Endothelial cell of umbilical vein (primary cell): Measurements from ENCODE around the gene SKI. TPM values are rescaled to one million over a fixed set of nuclear protein-coding genes. Genes with fewer than 3 reads are reported as not detected.

ENCODE experiments used
- BruUV-seq: library from RNA; stranded (reverse); fragments of 400-500 nt; replicated peaks from 2 replicates; lab custom pipeline; 2021; lab: Mats Ljungman, UMichigan
- CTCF ChIA-PET: fragments of 300-600, 350-600 bp; sonication (Branson Sonifier 250); formaldehyde crosslinking; loops from one replicate; lab custom pipeline; 2021; ENCODE audit warnings: antibody characterized with exemption, inconsistent platforms; lab: Charles Lee
- POLR2A ChIA-PET: fragments of 300-600, 350-600 bp; sonication (Branson Sonifier 250); formaldehyde crosslinking; loops from one replicate; lab custom pipeline; 2021; ENCODE audit warnings: antibody characterized with exemption, inconsistent platforms; lab: Charles Lee
- DNase-seq: peaks from one replicate; pipeline ENCODE4 v3.0.0-alpha.2; 2011; ENCODE audit warnings: low read depth, low spot score
- FAIRE-seq: peaks from 2 replicates; lab custom pipeline; 2011; peaks lifted over from hg19 to GRCh38; lab: Jason Lieb, UNC
- H2AFZ ChIP-seq: 2 replicates; pipeline ENCODE4 v1.6.0; 2012; ENCODE audit warnings: low read depth, low read length, control low read depth, inconsistent platforms
- H3K27ac ChIP-seq: 2 replicates; pipeline ENCODE4 v1.5.1; 2011; ENCODE audit warnings: low read depth, mild to moderate bottlenecking, control low read depth, low read length, moderate library complexity; ENCODE audit not compliant: insufficient read depth
- H3K27me3 ChIP-seq, 2 experiments: 2 replicates each; pipeline versions ENCODE4 v1.6.0 to v1.6.1; 2011; ENCODE audit warnings: low read length in 2 of 2, mixed read lengths in 1 of 2; ENCODE audit not compliant: control insufficient read depth in 2 of 2, insufficient read depth in 2 of 2
- H3K36me3 ChIP-seq, 2 experiments: 2 replicates in 1 of 2; 3 replicates in 1 of 2; pipeline ENCODE4 v1.5.1; 2011; ENCODE audit warnings: low read length in 2 of 2, mild to moderate bottlenecking in 1 of 2, moderate library complexity in 1 of 2; ENCODE audit not compliant: control insufficient read depth in 2 of 2, insufficient read depth in 2 of 2; ENCODE audit errors: extremely low read depth in 1 of 2
- H3K4me1 ChIP-seq: 3 replicates; pipeline ENCODE4 v1.5.1; 2011; ENCODE audit warnings: mild to moderate bottlenecking, low read length; ENCODE audit not compliant: control insufficient read depth, insufficient read depth; ENCODE audit errors: extremely low read depth
- H3K4me2 ChIP-seq: 2 replicates; pipeline ENCODE4 v1.6.1; 2011; ENCODE audit warnings: low read length, control low read depth, mixed read lengths; ENCODE audit not compliant: insufficient read depth
- H3K4me3 ChIP-seq, 3 experiments: fragments of 200-600 bp in 1 of 3; sonication (generic), shearing (Covaris generic) in 1 of 3; replicated peaks in 1 of 3; 2 replicates each; pipeline ENCODE4 v1.5.1; 2011 to 2016; ENCODE audit warnings: control low read depth in 3 of 3, low read length in 3 of 3, mild to moderate bottlenecking in 2 of 3, inconsistent platforms in 1 of 3, low read depth in 1 of 3, moderate library complexity in 1 of 3; ENCODE audit not compliant: insufficient read depth in 1 of 3
- H3K79me2 ChIP-seq: 2 replicates; pipeline ENCODE4 v1.6.0; 2012; ENCODE audit warnings: low read length, inconsistent platforms; ENCODE audit not compliant: control insufficient read depth, insufficient read depth
- H3K9ac ChIP-seq: replicated peaks from 2 replicates; pipeline ENCODE3; 2011; ENCODE audit warnings: low read length, control low read depth; ENCODE audit not compliant: insufficient read depth; ENCODE audit errors: extremely low read depth
- H3K9me1 ChIP-seq: replicated peaks from 3 replicates; pipeline ENCODE4 v1.6.0; 2011; ENCODE audit warnings: mild to moderate bottlenecking, low read length; ENCODE audit not compliant: control insufficient read depth, insufficient read depth; ENCODE audit errors: extremely low read depth
- H3K9me3 ChIP-seq: replicated peaks from 2 replicates; pipeline ENCODE4 v1.5.1; 2012; ENCODE audit warnings: low read length, inconsistent platforms; ENCODE audit not compliant: control insufficient read depth, insufficient read depth
- H4K20me1 ChIP-seq: replicated peaks from 2 replicates; pipeline ENCODE3; 2011; ENCODE audit warnings: mild to moderate bottlenecking, low read length; ENCODE audit not compliant: control insufficient read depth, insufficient read depth; ENCODE audit errors: extremely low read depth
- EZH2 ChIP-seq: IDR thresholded peaks from 2 replicates; pipeline ENCODE4 v1.6.1; 2012; ENCODE audit warnings: borderline replicate concordance, low read depth, mild to moderate bottlenecking, moderate library complexity, low read length, inconsistent platforms; ENCODE audit not compliant: severe bottlenecking
- FOS ChIP-seq: IDR thresholded peaks from 2 replicates; pipeline ENCODE4 v1.6.1; 2011; ENCODE audit warnings: mild to moderate bottlenecking, low read length, moderate library complexity, borderline replicate concordance; ENCODE audit not compliant: insufficient read depth
- GATA2 ChIP-seq: IDR thresholded peaks from 2 replicates; pipeline ENCODE4 v1.7.0; 2011; ENCODE audit warnings: low read depth, mild to moderate bottlenecking, moderate library complexity, mixed read lengths, low read length; ENCODE audit not compliant: insufficient read length, insufficient read depth
- JUN ChIP-seq: IDR thresholded peaks from 2 replicates; pipeline ENCODE4 v1.6.1; 2011; ENCODE audit warnings: borderline replicate concordance, low read depth; ENCODE audit not compliant: insufficient read length, insufficient read depth
- MYC ChIP-seq: IDR thresholded peaks from one replicate; pipeline ENCODE4 v1.6.1; 2011; ENCODE audit warnings: mild to moderate bottlenecking, low read depth, low read length
- POLR2A ChIP-seq: IDR thresholded peaks from 2 replicates; pipeline ENCODE4 v1.6.1; 2012; ENCODE audit warnings: low read depth, mild to moderate bottlenecking, control low read depth, low read length
- POLR2AphosphoS5 ChIP-seq: IDR thresholded peaks from 2 replicates; pipeline ENCODE4 v1.6.1; 2012; ENCODE audit warnings: low read depth, mild to moderate bottlenecking, control low read depth, low read length, moderate library complexity; ENCODE audit not compliant: insufficient read depth
- dilution Hi-C: fragments of 300-500 bp; cut with MboI; formaldehyde crosslinking; loops from one replicate; pipeline ENCODE4 v1.15.0; 2019; ENCODE audit warnings: low sequenced_read_pairs; ENCODE audit not compliant: extremely low pct_ligation_motif_present
- intact Hi-C: fragments of 100-400 bp; cut with micrococcal nuclease; formaldehyde crosslinking; loops from one replicate; pipeline ENCODE4 v1.10.0; 2022
- polyA plus RNA-seq, 4 experiments: library from polyadenylated mRNA; depleted of rRNA in 3 of 4; stranded (reverse) in 3 of 4; unstranded in 1 of 4; fragments of >200 nt; gene quantifications; 2 replicates each; pipeline versions ENCODE4 v1.2.1 to v1.2.3, GENCODE V29; 2011 to 2012; ENCODE audit warnings: missing spikeins in 1 of 4
- total RNA-seq: library from RNA; stranded (reverse); gene quantifications from 2 replicates; pipeline ENCODE4 v1.2.3, GENCODE V29; 2021
- TF ChIP-seq, protein P1 (sequence below), 2 donors: IDR thresholded peaks; 1 replicate in 1 of 2; 2 replicates in 1 of 2; pipeline ENCODE4 v1.5.1; 2011; ENCODE audit warnings: low read length in 2 of 2, mild to moderate bottlenecking in 2 of 2, moderate library complexity in 2 of 2, control low read depth in 1 of 2, inconsistent platforms in 1 of 2, low read depth in 1 of 2; ENCODE audit not compliant: insufficient read depth in 1 of 2; ENCODE audit errors: extremely low read depth in 1 of 2
- TF ChIP-seq, protein P2 (sequence below): IDR thresholded peaks from 2 replicates; pipeline ENCODE4 v1.6.1; 2011; ENCODE audit not compliant: insufficient read depth, insufficient read length

SKI gene
- total and polyA plus RNA-seq, 2 donors (not counting 3 experiments of a cell fraction or from before 2014, with no cell fraction given) = 11.6 to 80.3 TPM

DNA sequence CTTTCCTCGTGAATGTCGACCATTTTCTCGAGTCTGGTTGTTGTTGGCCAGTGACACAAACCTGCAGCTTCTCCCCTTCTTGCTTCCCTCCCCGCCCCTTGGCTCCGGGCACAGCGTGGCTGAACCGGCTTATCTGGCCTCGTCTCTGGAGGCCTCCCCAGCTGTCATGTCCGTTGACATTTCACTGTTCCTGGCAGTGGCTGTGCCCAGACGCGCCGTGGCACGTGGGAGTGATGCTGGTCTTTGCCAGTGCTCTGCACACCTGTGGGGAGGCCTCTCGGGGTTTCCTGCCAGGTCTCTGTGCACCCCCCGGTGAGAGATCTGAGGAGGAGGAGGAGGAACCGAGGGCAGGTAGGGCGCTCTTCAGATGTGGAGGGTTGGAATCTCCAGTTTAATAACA, 23.7 kb downstream of the SKI start:
- H3K9ac ChIP-seq = no peak overlapping the region
- no peak overlapping the region for H2AFZ ChIP-seq
- H3K27me3 ChIP-seq = no peaks in the 10 kb centered on the region
- peaks cover 0 to 5% of the 10 kb centered on the region in 2 experiments for H3K36me3 ChIP-seq
- DNase-seq (no peak), FAIRE-seq (no peak)
- no peak overlapping the region for H3K4me2 ChIP-seq
- H3K4me3 ChIP-seq = no peak overlapping the region
- H4K20me1 ChIP-seq = no peaks in the 10 kb centered on the region
- BruUV-seq = no TSS peak
- H3K9me3 ChIP-seq = peaks cover 9% of the 10 kb centered on the region
- intact Hi-C loops = no loop called here
- POLR2A ChIA-PET = no interaction called here
- no peaks in the 10 kb centered on the region for H3K9me1 ChIP-seq
- dilution Hi-C loops = no loop called here
- CTCF ChIA-PET = interaction anchor here (0.8 kb wide), 1 partner anchor 63 kb away, joined by 3 read pairs; no protein-coding TSS in a partner anchor
- peaks cover 91% of the 10 kb centered on the region for H3K79me2 ChIP-seq
- H3K27ac ChIP-seq = no peak overlapping the region
- TF ChIP-seq GATA2 = no peak
- no peak for TF ChIP-seq POLR2A
- TF ChIP-seq MYC = no peak
- TF ChIP-seq, protein P1, sequence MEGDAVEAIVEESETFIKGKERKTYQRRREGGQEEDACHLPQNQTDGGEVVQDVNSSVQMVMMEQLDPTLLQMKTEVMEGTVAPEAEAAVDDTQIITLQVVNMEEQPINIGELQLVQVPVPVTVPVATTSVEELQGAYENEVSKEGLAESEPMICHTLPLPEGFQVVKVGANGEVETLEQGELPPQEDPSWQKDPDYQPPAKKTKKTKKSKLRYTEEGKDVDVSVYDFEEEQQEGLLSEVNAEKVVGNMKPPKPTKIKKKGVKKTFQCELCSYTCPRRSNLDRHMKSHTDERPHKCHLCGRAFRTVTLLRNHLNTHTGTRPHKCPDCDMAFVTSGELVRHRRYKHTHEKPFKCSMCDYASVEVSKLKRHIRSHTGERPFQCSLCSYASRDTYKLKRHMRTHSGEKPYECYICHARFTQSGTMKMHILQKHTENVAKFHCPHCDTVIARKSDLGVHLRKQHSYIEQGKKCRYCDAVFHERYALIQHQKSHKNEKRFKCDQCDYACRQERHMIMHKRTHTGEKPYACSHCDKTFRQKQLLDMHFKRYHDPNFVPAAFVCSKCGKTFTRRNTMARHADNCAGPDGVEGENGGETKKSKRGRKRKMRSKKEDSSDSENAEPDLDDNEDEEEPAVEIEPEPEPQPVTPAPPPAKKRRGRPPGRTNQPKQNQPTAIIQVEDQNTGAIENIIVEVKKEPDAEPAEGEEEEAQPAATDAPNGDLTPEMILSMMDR (IDR thresholded peaks at IDR 0.05; ENCODE audit: extremely low read depth in 1 of 2, insufficient read depth in 1 of 2, low read depth in 1 of 2, low read length in 2 of 2) = no peak
- H3K4me1 ChIP-seq = peaks cover 5% of the 10 kb centered on the region

DNA sequence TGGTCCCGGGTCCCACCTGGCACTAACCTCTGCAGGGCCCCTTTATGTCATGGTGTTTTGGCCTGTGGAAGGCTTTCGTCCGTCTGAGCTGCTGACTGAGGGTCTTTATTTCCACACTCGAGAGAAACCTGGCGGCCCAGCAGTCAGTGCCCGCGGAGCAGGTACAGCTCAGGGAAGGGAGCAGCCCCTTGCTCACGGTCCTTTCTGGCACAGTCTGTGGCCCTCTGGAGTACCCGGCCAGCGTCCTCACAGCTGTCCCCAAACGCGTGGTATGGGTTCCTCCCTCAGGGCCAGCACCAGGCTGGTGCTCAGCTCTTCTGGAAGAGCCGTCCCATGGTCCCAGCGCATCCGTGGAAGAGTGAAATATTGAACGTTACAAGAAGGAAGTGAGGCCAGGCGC, 24.3 kb downstream of the SKI start:
- ChIA-PET CTCF (interaction anchor here (0.8 kb wide), 1 partner anchor 63 kb away, joined by 3 read pairs; no protein-coding TSS in a partner anchor), POLR2A (no interaction called here)
- Histone ChIP-seq H3K4me2 (no peak overlapping the region), H3K79me2 (peaks cover 91% of the 10 kb centered on the region), H3K27me3 (no peaks in the 10 kb centered on the region), H3K9me1 (no peaks in the 10 kb centered on the region), H3K27ac (no peak overlapping the region), H3K9ac (no peak overlapping the region), H2AFZ (no peak overlapping the region), H3K36me3 (peaks cover 0 to 5% of the 10 kb centered on the region in 2 experiments), H4K20me1 (no peaks in the 10 kb centered on the region), H3K4me1 (peaks cover 5% of the 10 kb centered on the region), H3K9me3 (peaks cover 9% of the 10 kb centered on the region), H3K4me3 (no peak overlapping the region)
- intact Hi-C loops = no loop called here
- no peak for TF ChIP-seq MYC
- no peak for TF ChIP-seq GATA2
- no peak for TF ChIP-seq JUN
- TF ChIP-seq POLR2A = no peak
- no peak for TF ChIP-seq FOS
- TF ChIP-seq EZH2 = no peak
- TF ChIP-seq, protein P1 (IDR thresholded peaks at IDR 0.05; ENCODE audit: extremely low read depth in 1 of 2, insufficient read depth in 1 of 2, low read depth in 1 of 2, low read length in 2 of 2) = no peak
- TF ChIP-seq, protein P2, sequence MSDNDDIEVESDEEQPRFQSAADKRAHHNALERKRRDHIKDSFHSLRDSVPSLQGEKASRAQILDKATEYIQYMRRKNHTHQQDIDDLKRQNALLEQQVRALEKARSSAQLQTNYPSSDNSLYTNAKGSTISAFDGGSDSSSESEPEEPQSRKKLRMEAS = no peak
- TF ChIP-seq POLR2AphosphoS5 = no peak
- dilution Hi-C loops = no loop called here
- FAIRE-seq (no peak), DNase-seq (no peak)
- BruUV-seq = no TSS peak
